Activated CD4-positive, alpha-beta T cell treated with anti-CD3 and anti-CD28 coated beads for 24 hours (primary cell): ENCODE data around the gene LRRN3.

Experiments
- DNase-seq, 2 donors: peaks; one replicate each; pipeline ENCODE4 v3.0.0-alpha.2; 2020; ENCODE audit warnings: low read depth in 2 of 2

Gene LRRN3

DNA sequence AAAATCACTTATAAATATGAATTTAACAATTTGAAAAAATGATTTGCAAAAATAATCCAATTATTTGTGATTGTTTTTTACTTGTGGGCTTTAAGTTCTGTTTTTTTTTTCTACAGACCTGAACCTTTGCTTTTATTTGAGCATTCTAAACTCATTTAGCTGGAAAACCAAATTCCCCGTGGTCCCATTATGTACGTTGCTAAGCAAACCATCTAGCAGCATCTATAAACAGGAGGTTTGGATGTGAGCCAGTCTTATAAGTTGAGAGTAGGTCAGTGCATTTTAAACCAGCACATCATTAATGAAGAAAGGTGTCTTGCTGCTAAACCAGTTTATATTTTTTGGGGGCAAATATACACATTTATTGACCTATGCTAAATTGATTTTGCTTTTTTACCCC lies 77.3 kb downstream of the LRRN3 start:
- DNase-seq = no peak

DNA sequence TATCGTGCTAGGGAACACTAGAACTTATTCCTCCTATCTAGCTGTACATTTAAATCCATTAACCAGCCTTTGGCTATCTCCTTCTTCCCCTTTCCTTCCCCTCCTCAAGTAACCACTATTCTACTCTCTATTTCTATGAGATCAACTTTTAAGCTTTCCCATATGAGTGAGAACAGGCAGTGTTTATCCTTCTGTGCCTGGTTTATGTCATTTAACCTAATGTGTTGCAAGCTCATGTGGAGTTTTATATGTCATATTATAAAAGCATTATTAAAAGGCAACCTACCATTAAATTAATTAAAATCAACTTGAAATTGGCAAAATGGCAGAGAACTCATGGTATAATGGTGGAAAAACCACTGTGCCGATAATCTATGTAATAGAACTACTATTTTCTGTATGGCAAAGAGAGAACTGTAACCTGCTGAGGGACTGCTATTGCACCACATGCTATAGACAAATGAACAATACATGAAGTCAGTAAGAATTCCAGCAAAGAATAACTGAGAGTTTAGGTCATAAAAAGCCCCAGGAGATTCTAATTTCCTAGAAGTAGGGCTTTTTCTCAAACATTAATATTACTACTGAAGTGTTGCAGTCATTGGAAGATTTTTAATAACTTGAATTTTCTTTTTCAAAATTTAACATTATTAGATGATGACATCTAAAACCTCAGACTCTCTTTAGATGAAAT lies 81.8 kb downstream of the LRRN3 start:
- no peak for DNase-seq

DNA sequence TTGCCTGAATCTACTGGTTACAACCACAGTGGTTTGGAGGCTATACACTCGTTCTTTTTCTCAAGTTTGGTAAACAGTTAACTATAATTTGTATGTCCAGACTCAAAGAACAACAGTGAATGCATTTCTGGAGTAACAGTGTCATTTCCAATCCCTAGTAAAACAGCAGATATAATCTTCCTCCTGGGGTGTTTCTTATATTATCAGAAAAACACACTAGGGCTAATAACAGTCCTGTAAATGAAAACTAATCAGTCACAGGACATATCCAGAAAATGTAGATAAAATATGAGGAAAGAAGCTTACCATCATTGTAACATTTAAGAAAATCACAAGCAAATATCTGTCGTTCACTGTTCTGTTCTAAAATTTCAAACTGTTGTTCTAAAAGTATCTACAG lies 82.6 kb downstream of the LRRN3 start:
- no peak for DNase-seq

DNA sequence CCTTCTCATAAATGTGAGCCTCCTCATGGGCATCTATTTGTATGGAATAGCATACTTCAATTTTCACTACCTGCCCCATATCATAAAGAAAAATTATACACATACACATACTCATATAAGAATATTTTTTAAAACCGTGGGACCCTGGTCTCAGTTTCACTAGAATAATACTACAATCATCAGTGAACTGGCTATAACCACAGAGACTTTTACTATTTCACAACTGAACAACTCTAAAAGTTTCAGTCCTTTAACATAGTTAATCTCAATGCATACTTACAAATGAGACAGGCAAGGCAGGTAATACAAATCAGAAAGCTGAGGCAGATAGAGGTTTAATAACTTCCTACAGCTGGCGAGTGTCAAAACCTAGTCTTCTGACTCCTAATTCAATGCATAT lies 83.1 kb downstream of the LRRN3 start:
- no peak for DNase-seq

DNA sequence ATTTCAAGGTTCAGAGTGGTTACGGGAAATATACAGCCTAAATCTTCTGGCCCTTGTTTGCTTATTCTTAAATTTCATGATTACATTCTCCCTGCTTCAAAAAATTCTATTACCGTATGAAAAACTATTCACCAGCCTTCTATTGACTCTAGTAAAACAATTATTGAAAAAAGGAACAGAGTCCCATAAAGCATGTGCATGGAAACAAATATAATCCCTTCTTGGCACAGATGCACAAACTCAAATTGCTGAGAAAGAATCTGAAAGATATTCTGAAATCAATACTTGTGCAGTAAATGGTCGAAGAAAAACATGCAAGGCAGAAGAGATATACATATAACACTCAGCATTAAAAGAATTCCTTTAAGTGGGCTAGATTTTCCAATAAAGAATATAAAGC lies 83.6 kb downstream of the LRRN3 start:
- DNase-seq = no peak
